DMS 273 treated with DMSO at 0.1 percent for 48 hours (cell line): ENCODE results near the gene ANKRD16.
"Not testable (repeated sequence)": the region's sequence is repeated elsewhere in the genome, so short reads cannot be mapped to it uniquely, and the experiment has no call there.

Source experiments
- DNase-seq: peaks from one replicate; lab custom pipeline; 2025; lab: John Stamatoyannopoulos, UW

ANKRD16 gene

GRCh38 chr10:5903563-5903962 lies 13.9 kb upstream of the ANKRD16 start:
- DNase-seq = no peak

GRCh38 chr10:5902511-5903274 lies 13.0 kb upstream of the ANKRD16 start:
- no peak for DNase-seq

- DNase-seq = no peak
Observed at GRCh38 chr10:5900247-5900646, 10.6 kb upstream of the ANKRD16 start.

- no peak for DNase-seq
Observed at GRCh38 chr10:5898163-5898562, 8.5 kb upstream of the ANKRD16 start.

- no peak for DNase-seq
Observed at GRCh38 chr10:5897504-5897903, 7.8 kb upstream of the ANKRD16 start.

GRCh38 chr10:5897053-5897340 lies 7.3 kb upstream of the ANKRD16 start:
- DNase-seq = no peak

GRCh38 chr10:5896208-5897052 lies 6.7 kb upstream of the ANKRD16 start:
- DNase-seq = no peak

- DNase-seq = no peak
Observed at GRCh38 chr10:5895804-5896203, 6.1 kb upstream of the ANKRD16 start.

GRCh38 chr10:5895365-5895764 lies 5.7 kb upstream of the ANKRD16 start:
- DNase-seq = no peak

- no peak for DNase-seq
Observed at GRCh38 chr10:5894873-5895272, 5.2 kb upstream of the ANKRD16 start.

GRCh38 chr10:5894403-5894802 lies 4.7 kb upstream of the ANKRD16 start:
- no peak for DNase-seq

- no peak for DNase-seq
Observed at GRCh38 chr10:5893321-5893720, 3.6 kb upstream of the ANKRD16 start.

- no peak for DNase-seq
Observed at GRCh38 chr10:5892007-5892406, 2.3 kb upstream of the ANKRD16 start.

- no peak for DNase-seq
Observed at GRCh38 chr10:5891009-5891408, 1.3 kb upstream of the ANKRD16 start.

GRCh38 chr10:5890452-5890915 lies 791 bp upstream of the ANKRD16 start:
- no peak for DNase-seq

GRCh38 chr10:5888843-5889623 lies 660 bp downstream of the ANKRD16 start:
- DNase-seq = no peak

- no peak for DNase-seq
Observed at GRCh38 chr10:5888351-5888750, 1.3 kb downstream of the ANKRD16 start.

GRCh38 chr10:5887641-5888040 lies 2.1 kb downstream of the ANKRD16 start:
- no peak for DNase-seq

- no peak for DNase-seq
Observed at GRCh38 chr10:5887029-5887428, 2.7 kb downstream of the ANKRD16 start.

GRCh38 chr10:5885619-5886018 lies 4.1 kb downstream of the ANKRD16 start:
- DNase-seq = no peak

- DNase-seq = no peak
Observed at GRCh38 chr10:5882961-5883360, 6.7 kb downstream of the ANKRD16 start.

- DNase-seq = not testable (repeated sequence)
Observed at GRCh38 chr10:5877041-5877440, 12.7 kb downstream of the ANKRD16 start.
